IPS DF 4.7 (cell line): ENCODE measurements around the gene TRIM49D2.
"Not testable (repeated sequence)": the region's sequence is repeated elsewhere in the genome, so short reads cannot be mapped to it uniquely, and the experiment has no call there.

Experiments used
- DNase-seq: peaks from one replicate; pipeline ENCODE4 v3.0.0-alpha.2; 2013; ENCODE audit warnings: low spot score; ENCODE audit errors: extremely low read depth

TRIM49D2 gene, protein sequence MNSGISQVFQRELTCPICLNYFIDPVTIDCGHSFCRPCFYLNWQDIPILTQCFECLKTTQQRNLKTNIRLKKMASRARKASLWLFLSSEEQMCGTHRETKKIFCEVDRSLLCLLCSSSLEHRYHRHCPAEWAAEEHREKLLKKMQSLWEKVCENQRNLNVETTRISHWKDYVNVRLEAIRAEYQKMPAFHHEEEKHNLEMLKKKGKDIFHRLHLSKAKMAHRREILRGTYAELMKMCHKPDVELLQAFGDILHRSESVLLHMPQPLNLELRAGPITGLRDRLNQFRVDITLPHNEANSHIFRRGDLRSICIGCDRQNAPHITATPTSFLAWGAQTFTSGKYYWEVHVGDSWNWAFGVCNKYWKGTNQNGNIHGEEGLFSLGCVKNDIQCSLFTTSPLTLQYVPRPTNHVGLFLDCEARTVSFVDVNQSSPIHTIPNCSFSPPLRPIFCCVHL

DNA sequence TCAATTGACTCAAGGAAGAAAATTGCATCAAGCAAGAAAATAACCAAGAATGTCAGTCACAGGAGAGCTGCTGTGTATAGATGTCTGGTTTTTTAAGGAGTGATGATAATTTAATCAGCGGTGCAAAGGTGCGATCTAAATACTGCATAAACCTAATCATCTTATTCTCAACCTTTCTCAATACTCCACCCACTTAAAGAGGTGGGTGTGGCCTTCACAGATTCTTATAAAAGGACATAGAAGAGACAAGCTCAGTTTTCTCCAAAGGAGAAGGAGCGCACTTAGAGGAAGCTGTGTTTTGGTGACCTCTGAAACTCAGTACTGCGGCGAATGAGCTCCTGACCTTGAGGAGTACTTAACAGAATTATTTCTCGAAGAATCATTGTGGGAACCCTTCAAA lies at the start of gene TRIM49D2:
TRIM49D2 (plus strand) TSS at position 301 of the 400 bp plus-strand sequence. CDS start 2,698 bp downstream, outside the sequence.
- DNase-seq = not testable (repeated sequence)

DNA sequence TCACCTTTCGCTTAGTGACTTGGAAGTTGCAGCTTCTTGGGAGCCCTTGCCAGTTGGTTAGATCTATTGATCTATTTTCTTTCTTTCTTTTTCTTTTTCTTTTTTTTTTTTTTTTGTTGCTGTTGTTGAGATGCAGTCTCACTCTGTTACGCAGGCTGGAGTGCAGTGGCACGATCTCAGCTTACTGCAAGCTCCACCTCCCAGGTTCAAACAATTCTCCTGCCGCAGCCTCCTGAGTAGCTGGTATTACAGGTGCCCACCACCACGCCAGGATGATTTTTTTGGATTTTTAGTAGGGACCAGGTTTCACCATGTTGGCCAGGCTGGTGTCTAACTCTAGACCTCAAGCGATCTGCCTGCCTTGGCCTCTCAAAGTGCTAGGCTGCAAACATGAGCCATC lies 46.4 kb upstream of the TRIM49D2 start:
- DNase-seq = not testable (repeated sequence)

DNA sequence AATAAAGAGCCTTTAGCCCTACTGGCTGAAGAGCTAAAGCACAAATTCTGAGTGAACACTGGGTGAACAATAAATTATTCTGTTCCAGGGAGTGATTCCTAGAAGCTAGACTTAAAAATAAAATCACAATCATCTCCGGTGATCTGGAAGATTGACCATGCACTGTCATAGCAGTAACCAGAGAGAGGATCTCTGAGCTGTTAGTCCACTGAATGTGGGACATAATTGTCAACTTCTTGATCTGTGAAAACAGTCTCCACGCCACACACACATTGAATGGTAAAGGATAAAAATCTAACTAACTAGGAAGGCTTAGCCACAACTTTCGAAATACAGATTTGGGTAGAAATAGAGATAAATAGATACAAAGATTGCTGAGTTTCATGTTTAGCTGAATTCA lies 30.6 kb upstream of the TRIM49D2 start:
- DNase-seq = not testable (repeated sequence)

DNA sequence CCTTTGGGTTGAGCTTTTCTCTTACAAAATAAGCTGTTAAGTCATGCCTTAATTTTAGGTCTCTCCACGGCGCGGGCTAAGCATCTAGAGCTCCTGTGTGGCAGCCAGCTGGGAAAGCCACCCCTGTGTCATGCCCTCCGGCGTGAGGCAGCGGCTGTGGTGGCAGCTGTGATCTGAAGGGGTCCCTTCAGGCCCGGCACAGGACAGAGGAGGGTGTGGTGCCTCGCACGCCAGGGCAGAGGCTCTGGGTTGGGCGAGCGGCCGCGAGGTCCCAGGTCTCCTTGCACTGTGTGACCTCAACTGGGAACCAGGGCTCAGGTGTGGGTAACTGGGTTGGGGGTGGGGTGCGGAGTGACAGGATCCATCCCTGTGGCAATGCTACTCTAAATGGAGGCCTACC lies 23.1 kb upstream of the TRIM49D2 start:
- not testable (repeated sequence) for DNase-seq

DNA sequence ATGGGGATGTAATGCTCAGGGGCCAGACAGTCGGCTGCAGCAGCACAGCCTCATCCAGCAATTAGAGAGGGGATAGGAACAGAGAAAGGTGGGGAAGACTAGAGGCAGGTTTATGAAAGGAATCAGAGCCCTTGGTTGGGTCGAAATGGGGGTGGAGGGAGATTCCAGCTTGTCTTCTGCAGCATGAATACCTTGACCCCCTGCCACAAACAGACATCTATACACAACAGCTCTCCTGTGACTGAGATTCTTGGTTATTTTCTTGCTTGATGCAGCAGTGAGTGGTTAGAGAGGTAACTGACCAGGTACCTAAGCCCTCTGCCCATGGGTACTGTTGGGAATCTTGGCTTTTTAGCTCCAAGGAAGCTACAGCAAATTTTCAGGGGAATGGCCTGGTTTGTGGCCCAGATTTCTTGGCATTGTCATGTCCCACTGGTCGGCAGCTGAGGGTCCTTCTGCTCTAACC lies 1.6 kb upstream of the TRIM49D2 start, which contains the start of gene TRIM49D1:
TRIM49D1 (minus strand) TSS at position 51 of the 466 bp plus-strand sequence. CDS start 4,535 bp downstream, outside the sequence.
- no peak for DNase-seq

DNA sequence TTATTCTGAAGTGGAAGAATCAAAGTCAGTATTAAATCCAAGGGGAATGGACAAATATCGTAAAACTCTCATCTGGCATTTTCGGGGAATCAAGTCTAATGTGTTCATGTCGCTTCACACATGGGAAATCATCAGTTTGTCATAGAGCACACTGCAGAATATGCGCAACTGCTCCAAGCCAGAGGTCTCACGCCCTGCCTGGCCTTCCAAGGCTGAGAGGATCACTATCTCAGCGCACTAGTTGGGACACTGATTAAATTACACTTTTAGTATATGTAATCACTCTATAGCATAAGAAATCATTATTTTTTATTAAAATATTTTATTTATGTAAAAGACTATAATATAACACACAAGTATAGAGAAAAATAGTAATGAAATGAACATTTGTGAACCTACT lies 37.0 kb downstream of the TRIM49D2 start:
- not testable (repeated sequence) for DNase-seq

DNA sequence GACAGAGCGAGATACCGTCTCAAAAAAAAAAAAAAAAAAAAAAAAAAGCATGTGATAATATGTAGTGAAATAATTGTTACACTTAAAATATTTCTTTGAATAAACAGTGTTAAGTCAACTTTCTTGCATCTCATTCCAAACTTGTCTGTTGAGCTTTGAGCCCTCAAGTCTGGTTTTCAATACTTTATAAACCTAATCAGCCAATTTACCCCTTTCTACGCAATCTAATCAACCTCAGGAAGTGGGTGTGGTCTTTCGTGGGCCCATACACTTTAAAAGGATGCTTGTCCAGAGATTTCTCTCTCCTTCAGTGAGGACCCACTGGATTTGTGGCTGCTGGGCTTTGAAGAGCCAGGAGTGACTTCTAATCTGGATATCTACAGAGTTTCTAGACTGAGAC lies 41.9 kb downstream of the TRIM49D2 start, which contains the start of gene TRIM64:
TRIM64 (plus strand) TSS at position 301 of the 400 bp plus-strand sequence. CDS start 2,467 bp downstream, outside the sequence.
- not testable (repeated sequence) for DNase-seq
